IPS-11a (cell line): ENCODE data around the gene SV2C.
"Not testable (repeated sequence)": the region's sequence is repeated elsewhere in the genome, so short reads cannot be mapped to it uniquely, and the experiment has no call there.

Source experiments
- H3K4me3 ChIP-seq: one replicate; pipeline ENCODE4 v1.5.1; 2013; ENCODE audit warnings: low read depth, low read length, control low read depth

SV2C gene

GRCh38 chr5:76199336-76200318, 116.4 kb downstream of the SV2C start:
- H3K4me3 ChIP-seq = no peak overlapping the region

GRCh38 chr5:76202182-76202581, 119.0 kb downstream of the SV2C start:
- no peak overlapping the region for H3K4me3 ChIP-seq

GRCh38 chr5:76204191-76204590, 121.0 kb downstream of the SV2C start:
- no peak overlapping the region for H3K4me3 ChIP-seq

DNA sequence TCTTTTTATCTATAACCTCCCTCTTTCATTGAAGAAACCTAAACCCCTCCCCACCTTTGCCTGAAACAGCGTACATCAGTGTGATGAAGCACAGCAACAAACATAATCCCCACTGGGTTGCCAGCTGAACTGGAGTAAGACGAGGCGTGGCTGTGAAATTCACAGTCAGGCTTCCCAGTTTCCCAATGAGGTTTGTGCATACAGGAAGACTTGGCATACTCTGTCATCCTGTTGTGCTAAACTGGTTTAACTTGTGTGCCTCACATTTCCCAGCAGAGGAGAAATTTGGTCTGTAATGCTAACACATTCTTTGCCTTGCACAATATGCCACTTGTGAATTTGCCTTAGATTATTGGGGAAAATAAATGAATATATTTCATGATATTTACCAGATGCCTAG, 121.5 kb downstream of the SV2C start:
- no peak overlapping the region for H3K4me3 ChIP-seq

GRCh38 chr5:76207120-76207519, 123.9 kb downstream of the SV2C start:
- H3K4me3 ChIP-seq = no peak overlapping the region

DNA sequence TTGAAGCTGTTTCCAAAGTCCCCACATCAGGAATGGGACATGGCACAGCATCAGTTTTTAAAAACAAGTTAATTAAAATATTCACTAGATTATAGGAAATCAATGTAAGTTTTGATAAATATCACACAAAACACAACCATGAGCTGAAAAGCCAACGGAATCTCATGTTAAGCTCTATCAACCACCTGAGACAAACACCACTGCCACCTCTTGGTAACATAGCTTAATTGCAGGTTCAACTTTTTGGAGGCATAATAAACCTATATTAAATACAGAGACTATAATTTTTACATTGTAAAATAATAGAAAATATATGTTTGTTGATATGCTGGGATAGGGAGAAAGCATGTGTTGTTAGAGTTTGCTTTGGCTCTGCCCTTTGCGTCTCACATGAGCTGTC, 126.1 kb downstream of the SV2C start:
- no peak overlapping the region for H3K4me3 ChIP-seq

DNA sequence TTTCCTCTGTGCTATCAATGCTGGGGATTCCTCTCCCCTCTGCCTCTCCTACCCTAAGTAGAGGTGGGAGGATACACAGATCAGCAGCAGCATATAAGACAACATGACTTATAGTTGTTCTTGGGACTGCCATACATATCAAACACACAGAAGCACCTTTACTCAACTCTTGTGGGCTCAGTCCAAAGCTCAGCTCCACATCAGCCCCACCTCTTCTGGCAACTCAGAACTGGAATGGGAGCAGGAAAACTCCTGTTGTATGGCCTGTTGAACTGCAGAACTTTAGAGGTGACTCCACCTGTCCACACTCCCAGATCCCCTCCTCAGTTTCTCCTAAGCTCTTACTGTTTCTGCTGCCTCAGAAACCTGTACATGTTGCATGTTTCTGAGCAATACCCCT, 127.8 kb downstream of the SV2C start:
- H3K4me3 ChIP-seq = no peak overlapping the region

DNA sequence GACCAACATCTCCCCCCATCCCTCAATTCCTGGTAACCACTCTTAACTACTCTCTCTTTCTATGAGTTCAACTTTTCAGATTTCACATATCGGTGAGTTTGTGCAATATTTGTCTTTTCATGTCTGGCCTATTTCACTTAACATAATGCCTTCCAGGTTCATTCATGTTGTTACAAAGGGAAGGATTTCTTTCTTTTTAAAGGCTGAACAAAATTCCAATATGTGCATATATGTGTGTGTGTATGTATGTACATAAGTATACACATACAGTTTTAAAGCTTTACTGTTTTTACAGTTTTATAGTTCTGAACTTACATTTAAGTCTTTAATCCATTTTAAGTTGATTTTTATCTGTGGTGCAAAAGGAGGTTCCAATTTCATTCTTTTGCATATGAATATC, 130.7 kb downstream of the SV2C start:
- H3K4me3 ChIP-seq = no peak overlapping the region

DNA sequence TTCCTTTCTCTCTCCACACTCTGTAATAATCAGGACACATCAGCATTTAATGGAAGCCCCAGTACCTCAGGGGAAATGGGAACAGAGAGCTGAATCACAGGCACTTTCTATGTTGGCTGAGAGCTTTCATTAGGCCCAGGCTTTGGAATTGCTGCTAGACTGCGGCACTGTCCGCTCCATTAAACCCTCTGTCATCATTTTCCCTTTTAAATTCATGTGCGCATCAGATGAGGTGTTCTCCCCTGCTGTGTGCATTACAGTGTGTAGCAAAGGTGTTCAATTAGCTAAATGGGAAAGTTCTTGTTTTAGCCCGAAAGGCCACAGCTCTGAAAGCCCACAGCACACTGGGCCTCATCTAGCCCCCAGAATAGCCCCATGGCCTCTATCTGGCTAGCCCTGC, 133.6 kb downstream of the SV2C start:
- no peak overlapping the region for H3K4me3 ChIP-seq

GRCh38 chr5:76219636-76220035, 136.5 kb downstream of the SV2C start:
- no peak overlapping the region for H3K4me3 ChIP-seq

GRCh38 chr5:76221311-76221710, 138.1 kb downstream of the SV2C start:
- H3K4me3 ChIP-seq = no peak overlapping the region

- H3K4me3 ChIP-seq = no peak overlapping the region
These were observed 139.1 kb downstream of the SV2C start for GRCh38 chr5:76222318-76222717.

DNA sequence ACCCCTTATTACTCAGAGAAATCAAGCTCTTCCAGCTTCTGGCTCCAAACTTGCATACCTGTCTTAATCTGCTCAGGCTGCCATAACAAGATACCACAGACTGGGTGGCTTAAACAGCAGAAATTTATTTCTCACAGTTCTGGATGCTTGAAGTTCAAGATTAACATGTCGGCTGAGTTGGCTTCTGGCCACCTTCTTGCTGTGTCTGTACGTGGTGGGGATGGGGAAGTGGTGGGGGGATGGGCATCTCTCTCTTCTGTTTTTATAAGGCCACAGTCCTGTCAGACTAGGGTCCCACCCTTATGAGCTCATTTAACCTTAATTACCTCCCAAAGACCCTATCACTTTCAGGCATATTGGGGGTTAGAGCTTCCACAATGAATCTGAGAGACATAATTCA, 140.5 kb downstream of the SV2C start:
- H3K4me3 ChIP-seq = no peak overlapping the region

- no peak overlapping the region for H3K4me3 ChIP-seq
These were observed 141.7 kb downstream of the SV2C start for GRCh38 chr5:76224898-76225297.

DNA sequence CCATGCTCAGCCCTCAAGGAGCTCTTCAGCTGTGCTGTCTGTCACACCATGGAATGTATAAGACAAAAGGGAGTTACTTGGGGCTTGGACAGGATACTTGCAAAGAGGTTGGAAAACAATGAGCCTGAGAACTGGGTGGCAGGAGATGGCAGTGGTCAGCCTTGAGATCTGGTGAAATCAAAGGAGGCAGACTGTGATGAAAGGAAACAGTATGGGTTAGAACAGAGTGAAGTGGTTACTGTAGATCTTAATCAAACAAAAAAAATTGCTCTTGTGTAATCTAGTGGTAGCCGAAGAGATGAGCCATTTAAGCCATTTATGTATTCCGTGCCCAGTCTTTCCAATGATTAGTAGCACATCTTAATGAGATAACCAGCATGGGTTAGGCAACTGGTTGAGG, 142.2 kb downstream of the SV2C start:
- no peak overlapping the region for H3K4me3 ChIP-seq

GRCh38 chr5:76229900-76230299, 146.7 kb downstream of the SV2C start:
- no peak overlapping the region for H3K4me3 ChIP-seq

DNA sequence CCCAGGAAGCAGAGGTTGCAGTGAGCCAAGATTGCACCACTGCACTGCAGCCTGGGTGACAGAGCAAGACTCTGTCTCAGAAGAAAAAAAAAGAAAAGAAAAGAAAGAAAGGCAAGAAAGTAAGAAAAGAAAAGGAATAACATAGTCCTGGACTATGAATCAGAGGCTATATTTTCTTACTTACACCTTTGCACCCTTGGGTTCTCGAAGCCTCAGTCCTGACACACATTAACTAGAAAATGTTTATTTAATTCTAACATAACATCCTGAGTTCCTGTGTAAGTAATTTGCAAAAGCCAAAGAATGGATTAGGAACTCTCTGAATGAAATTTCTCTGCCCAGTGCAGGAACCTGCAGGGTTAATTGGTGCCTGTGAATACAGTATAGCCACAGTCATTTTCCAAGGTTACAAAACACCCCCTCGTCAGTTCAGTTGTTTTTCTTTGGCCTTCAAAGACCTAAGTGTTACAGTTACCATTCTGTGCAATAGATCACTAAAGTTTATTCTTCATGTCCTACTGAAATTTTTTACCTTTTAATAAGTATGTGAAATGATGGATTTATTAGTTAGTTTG, 147.6 kb downstream of the SV2C start:
- no peak overlapping the region for H3K4me3 ChIP-seq

DNA sequence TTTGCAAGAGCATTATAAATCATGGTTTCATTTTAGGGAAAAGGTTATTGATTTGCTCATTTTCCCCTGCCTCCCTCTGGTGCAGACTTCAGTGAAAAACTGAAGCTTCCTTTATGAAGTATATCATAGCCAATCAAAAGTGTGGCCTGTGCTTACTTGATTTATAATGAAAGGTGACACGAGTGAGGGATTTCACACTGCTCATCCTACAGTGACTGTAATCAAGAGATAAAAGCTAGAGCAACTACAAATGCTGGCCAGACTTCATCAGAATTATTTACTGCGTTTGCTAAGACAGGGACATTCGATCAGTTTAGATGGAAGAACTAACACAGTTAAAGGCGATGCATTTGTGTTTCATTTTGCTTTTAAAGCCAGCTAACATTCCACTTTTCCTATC, 151.5 kb downstream of the SV2C start:
- no peak overlapping the region for H3K4me3 ChIP-seq

GRCh38 chr5:76236684-76237083, 153.5 kb downstream of the SV2C start:
- no peak overlapping the region for H3K4me3 ChIP-seq

DNA sequence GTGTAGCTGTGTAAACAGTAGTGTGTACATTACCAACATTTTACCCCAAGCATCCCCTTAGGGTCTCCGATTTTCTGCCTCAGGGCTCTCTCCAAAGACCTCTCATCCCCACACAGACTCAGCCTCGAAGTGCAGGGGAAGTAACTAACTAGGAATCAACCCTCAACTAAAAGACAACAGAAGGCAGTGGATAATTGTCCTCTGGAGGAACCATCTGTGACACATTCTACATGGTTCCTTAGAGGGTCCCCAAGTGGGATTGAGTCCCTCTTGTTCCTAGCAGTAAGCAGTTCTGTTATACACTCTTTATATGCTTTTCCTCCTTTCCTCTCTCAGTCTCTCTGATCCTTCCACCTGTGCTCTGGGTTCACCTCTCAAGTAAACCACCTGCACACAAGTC, 157.2 kb downstream of the SV2C start:
- no peak overlapping the region for H3K4me3 ChIP-seq

GRCh38 chr5:76242155-76242554, 159.0 kb downstream of the SV2C start:
- not testable (repeated sequence) for H3K4me3 ChIP-seq

- H3K4me3 ChIP-seq = no peak overlapping the region
These were observed 162.4 kb downstream of the SV2C start for GRCh38 chr5:76245590-76245989.
